GM12872 (cell line): Measurements from ENCODE around the gene EML3.

ENCODE experiments used
- TF ChIP-seq, protein P1 (sequence below): IDR thresholded peaks from 3 replicates; pipeline ENCODE4 v1.5.1; 2011; ENCODE audit warnings: low read depth, mild to moderate bottlenecking, low read length, moderate library complexity; ENCODE audit not compliant: insufficient read depth

Gene EML3

GRCh38 chr11:62566247-62566646 lies 46.3 kb downstream of the EML3 start:
- TF ChIP-seq, protein P1, sequence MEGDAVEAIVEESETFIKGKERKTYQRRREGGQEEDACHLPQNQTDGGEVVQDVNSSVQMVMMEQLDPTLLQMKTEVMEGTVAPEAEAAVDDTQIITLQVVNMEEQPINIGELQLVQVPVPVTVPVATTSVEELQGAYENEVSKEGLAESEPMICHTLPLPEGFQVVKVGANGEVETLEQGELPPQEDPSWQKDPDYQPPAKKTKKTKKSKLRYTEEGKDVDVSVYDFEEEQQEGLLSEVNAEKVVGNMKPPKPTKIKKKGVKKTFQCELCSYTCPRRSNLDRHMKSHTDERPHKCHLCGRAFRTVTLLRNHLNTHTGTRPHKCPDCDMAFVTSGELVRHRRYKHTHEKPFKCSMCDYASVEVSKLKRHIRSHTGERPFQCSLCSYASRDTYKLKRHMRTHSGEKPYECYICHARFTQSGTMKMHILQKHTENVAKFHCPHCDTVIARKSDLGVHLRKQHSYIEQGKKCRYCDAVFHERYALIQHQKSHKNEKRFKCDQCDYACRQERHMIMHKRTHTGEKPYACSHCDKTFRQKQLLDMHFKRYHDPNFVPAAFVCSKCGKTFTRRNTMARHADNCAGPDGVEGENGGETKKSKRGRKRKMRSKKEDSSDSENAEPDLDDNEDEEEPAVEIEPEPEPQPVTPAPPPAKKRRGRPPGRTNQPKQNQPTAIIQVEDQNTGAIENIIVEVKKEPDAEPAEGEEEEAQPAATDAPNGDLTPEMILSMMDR = no peak

DNA sequence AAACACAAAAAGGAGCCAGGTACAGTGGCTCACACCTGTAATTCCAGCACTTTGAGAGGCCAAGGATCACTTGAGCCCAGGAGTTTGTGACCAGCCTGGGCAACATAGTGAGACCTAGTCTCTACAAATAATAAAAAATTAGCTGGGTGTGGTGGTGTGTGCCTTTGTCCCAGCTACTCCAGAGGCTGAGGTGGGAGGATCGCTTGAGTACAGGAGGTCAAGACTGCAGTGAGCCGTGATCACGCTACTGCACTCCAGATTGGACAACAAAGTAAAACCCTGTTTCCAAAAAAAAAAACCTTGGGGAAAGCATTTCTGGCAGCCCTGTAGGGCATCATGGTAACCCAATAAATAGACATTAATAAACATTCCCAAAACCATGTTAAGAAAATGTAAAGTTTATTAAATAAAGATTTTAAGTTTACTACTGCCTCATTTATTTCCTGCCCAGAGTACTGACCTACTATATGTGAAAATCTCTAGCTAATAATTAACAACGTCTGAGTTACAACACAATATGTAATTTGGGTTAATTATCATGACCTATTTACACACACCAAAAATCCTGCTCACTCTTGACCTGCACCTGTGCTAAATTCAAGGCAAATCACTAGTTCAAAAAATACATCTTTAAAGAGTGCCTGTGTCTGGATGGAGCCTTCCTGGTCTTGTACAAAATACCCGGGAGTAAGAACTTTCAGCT lies 47.3 kb downstream of the EML3 start:
- TF ChIP-seq, protein P1 = no peak

GRCh38 chr11:62560566-62561103 lies 51.9 kb downstream of the EML3 start:
- TF ChIP-seq, protein P1 = peak; percentile 77

GRCh38 chr11:62559204-62559603 lies 53.4 kb downstream of the EML3 start:
- TF ChIP-seq, protein P1 = no peak

- TF ChIP-seq, protein P1 = no peak
These were observed 53.9 kb downstream of the EML3 start for GRCh38 chr11:62558669-62559068.

GRCh38 chr11:62556875-62557631 lies 55.5 kb downstream of the EML3 start:
- TF ChIP-seq, protein P1 = no peak

DNA sequence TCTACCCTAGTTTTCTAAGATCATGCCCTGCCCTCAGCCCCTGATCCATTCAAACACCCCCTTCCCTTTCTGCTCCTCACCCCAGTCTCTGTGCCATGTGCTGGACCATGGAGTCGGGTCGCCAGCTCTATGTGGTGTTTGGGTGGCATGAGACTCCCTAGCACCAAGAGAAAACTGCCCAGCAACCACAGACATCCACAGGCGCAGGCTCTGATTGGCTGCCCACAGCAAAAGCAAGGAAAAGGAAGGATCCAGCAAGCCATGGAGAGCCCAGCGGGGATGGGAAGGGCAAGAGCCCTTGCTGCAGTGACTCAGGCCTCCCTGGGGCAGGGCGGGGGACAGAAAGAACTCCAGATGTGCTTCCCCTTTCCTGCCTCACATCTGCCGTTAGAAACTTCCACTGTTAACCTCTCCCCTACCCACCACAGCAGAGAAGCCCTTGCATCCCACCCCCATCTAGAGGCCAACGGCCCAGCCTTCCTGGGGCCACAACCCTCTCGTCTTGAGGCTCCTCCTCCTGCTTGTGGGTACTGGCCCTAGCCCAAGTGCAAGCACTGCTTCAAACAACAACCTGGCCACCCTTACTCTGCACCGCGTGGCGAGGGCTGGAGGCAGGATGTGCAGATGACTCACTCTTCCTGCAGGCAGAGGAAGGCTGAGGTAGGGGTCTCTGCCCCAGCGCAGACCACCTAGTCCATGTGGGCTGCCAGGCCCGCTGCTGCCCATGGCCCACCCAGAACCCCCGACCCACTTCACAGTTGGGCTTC lies 56.3 kb downstream of the EML3 start:
- TF ChIP-seq, protein P1 = no peak
